Measurements from ENCODE around the gene ADGRE3. TPM values are rescaled to one million over a fixed set of nuclear protein-coding genes. Genes with fewer than 3 reads are reported as not detected.

ADGRE3 gene, protein sequence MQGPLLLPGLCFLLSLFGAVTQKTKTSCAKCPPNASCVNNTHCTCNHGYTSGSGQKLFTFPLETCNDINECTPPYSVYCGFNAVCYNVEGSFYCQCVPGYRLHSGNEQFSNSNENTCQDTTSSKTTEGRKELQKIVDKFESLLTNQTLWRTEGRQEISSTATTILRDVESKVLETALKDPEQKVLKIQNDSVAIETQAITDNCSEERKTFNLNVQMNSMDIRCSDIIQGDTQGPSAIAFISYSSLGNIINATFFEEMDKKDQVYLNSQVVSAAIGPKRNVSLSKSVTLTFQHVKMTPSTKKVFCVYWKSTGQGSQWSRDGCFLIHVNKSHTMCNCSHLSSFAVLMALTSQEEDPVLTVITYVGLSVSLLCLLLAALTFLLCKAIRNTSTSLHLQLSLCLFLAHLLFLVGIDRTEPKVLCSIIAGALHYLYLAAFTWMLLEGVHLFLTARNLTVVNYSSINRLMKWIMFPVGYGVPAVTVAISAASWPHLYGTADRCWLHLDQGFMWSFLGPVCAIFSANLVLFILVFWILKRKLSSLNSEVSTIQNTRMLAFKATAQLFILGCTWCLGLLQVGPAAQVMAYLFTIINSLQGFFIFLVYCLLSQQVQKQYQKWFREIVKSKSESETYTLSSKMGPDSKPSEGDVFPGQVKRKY
- total RNA-seq = under 1 TPM; 0.27 to 0.80 TPM

DNA sequence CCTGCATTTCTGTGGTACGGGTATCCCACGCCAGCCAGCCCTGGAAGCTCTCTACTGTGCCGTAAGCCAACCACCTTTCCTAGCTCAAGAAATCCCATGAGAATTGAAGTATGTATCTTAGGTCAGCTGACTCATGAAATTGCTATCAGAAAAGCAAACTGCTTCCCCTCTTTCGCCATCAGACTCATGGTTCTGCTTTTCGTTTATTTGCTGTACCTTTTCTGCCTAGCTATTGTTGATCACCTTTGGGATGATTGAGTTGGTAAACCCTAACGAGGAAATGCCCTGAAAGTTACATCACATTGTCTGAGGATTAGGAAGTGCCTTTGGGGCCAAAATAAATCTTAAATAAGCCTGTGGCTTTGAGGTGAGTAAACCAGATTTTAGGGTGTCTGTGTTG, at the start of gene ADGRE3:
ADGRE3 (minus strand) TSS at position 81 of the 400 bp plus-strand sequence; CDS start at position 7, 74 bp downstream.
- 71% methylated on average over 6 of the region's 6 CpGs for WGBS
- TF ChIP-seq POLR2AphosphoS5 (IDR thresholded peaks at IDR 0.05) = no peak
- TF ChIP-seq, protein P1, sequence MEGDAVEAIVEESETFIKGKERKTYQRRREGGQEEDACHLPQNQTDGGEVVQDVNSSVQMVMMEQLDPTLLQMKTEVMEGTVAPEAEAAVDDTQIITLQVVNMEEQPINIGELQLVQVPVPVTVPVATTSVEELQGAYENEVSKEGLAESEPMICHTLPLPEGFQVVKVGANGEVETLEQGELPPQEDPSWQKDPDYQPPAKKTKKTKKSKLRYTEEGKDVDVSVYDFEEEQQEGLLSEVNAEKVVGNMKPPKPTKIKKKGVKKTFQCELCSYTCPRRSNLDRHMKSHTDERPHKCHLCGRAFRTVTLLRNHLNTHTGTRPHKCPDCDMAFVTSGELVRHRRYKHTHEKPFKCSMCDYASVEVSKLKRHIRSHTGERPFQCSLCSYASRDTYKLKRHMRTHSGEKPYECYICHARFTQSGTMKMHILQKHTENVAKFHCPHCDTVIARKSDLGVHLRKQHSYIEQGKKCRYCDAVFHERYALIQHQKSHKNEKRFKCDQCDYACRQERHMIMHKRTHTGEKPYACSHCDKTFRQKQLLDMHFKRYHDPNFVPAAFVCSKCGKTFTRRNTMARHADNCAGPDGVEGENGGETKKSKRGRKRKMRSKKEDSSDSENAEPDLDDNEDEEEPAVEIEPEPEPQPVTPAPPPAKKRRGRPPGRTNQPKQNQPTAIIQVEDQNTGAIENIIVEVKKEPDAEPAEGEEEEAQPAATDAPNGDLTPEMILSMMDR (IDR thresholded peaks at IDR 0.05) = no peak
- no peak for TF ChIP-seq POLR2A (IDR thresholded peaks at IDR 0.05)
- Histone ChIP-seq H3K36me3 (no peaks in the 10 kb centered on the region), H3K27ac (no peak within 1 kb of the TSS), H3K4me1 (replicated peaks) (no peaks in the 10 kb centered on the region), H3K9me3 (no peaks in the 10 kb centered on the region), H3K4me3 (no peak within 1 kb of the TSS), H3K27me3 (replicated peaks; ENCODE audit: insufficient read depth) (no peaks in the 10 kb centered on the region)
- DNase-seq (ENCODE audit: low spot score) = no peak
- intact Hi-C loops (cut with DNase I) = no loop called here

- Histone ChIP-seq H3K4me1 (replicated peaks) (no peaks in the 10 kb centered on the region), H3K36me3 (peaks cover 12 to 22% of the 10 kb centered on the region in 2 donors), H3K4me3 (no peak overlapping the region), H3K9me3 (peaks cover 7% of the 10 kb centered on the region), H3K27ac (no peak overlapping the region), H3K27me3 (replicated peaks; ENCODE audit: insufficient read depth) (no peaks in the 10 kb centered on the region)
- intact Hi-C loops (cut with DNase I) = no loop called here
- TF ChIP-seq POLR2A (IDR thresholded peaks at IDR 0.05) (no peak), POLR2AphosphoS5 (IDR thresholded peaks at IDR 0.05) (no peak)
- TF ChIP-seq, protein P1 (IDR thresholded peaks at IDR 0.05) = no peak
- DNase-seq (ENCODE audit: low spot score) = no peak
- WGBS = 88% methylated on average over 2 of the region's 2 CpGs
Observed at GRCh38 chr19:14722127-14722526, 47.5 kb upstream of the ADGRE3 start.

DNA sequence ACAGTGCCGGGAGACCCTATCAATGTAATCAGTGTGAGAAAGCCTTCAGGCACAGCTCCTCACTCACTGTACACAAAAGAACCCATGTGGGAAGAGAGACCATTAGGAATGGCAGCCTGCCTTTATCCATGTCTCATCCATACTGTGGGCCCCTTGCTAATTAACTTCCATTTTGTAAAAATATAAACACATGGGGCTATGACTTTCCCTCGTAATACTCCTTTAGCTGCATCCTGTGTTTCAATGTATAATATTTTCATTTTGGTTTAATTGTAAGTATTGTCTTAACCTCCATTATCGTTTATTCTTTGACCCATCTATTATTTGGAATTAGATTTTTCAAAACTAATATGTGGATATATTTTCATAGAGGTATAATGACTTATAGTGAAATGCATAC, 44.5 kb upstream of the ADGRE3 start:
- intact Hi-C loops (cut with DNase I) = no loop called here
- Histone ChIP-seq H3K9me3 (peaks cover 7% of the 10 kb centered on the region), H3K27me3 (replicated peaks; ENCODE audit: insufficient read depth) (no peaks in the 10 kb centered on the region), H3K4me3 (no peak overlapping the region), H3K36me3 (peaks cover 26 to 49% of the 10 kb centered on the region in 2 donors), H3K27ac (no peak overlapping the region), H3K4me1 (replicated peaks) (no peaks in the 10 kb centered on the region)
- TF ChIP-seq POLR2AphosphoS5 (IDR thresholded peaks at IDR 0.05) = no peak
- TF ChIP-seq, protein P1 (IDR thresholded peaks at IDR 0.05) = no peak
- no peak for TF ChIP-seq POLR2A (IDR thresholded peaks at IDR 0.05)
- WGBS = 97% methylated on average over 3 of the region's 3 CpGs
- no peak for DNase-seq (ENCODE audit: low spot score)

DNA sequence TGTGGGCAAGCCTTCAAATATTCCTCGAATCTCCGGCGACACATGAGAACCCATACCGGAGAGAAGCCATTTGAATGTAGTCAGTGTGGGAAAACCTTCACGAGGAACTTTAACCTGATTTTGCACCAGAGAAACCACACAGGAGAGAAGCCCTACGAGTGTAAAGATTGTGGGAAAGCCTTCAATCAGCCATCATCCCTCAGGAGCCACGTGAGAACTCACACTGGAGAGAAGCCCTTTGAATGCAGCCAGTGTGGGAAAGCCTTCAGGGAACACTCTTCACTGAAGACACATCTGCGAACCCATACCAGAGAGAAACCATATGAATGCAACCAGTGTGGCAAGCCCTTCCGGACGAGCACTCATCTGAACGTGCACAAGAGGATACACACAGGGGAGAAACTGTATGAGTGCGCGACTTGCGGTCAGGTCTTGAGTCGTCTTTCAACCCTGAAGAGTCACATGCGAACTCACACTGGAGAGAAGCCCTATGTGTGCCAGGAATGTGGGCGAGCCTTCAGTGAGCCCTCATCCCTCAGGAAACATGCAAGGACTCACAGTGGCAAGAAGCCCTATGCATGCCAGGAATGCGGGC, 44.0 kb upstream of the ADGRE3 start:
- intact Hi-C loops (cut with DNase I) = no loop called here
- WGBS = 93% methylated on average over 18 of the region's 18 CpGs
- TF ChIP-seq, protein P1 (IDR thresholded peaks at IDR 0.05) = no peak
- TF ChIP-seq POLR2A (IDR thresholded peaks at IDR 0.05) = no peak
- no peak for TF ChIP-seq POLR2AphosphoS5 (IDR thresholded peaks at IDR 0.05)
- Histone ChIP-seq H3K27ac (no peak overlapping the region), H3K27me3 (replicated peaks; ENCODE audit: insufficient read depth) (no peaks in the 10 kb centered on the region), H3K9me3 (peaks cover 7% of the 10 kb centered on the region), H3K4me1 (replicated peaks) (no peaks in the 10 kb centered on the region), H3K36me3 (peaks cover 26 to 55% of the 10 kb centered on the region in 2 donors), H3K4me3 (no peak overlapping the region)
- DNase-seq (ENCODE audit: low spot score) = no peak

All from prostate gland (tissue), 2 donors.